HEK293T (cell line): ENCODE measurements around the gene SURF2.

ENCODE experiments used
- BHLHE40 ChIP-seq: fragments of 450-650 bp; IDR thresholded peaks from 2 replicates; pipeline ENCODE4 v1.6.1; 2016; ENCODE audit warnings: mild to moderate bottlenecking, moderate library complexity, borderline replicate concordance
- CTBP1 ChIP-seq: fragments of 450-650 bp; IDR thresholded peaks from 2 replicates; pipeline ENCODE4 v1.6.1; 2016; ENCODE audit warnings: borderline replicate concordance
- FOXA1 ChIP-seq: fragments of 450-650 bp; IDR thresholded peaks from 2 replicates; pipeline ENCODE4 v1.6.1; 2016; ENCODE audit warnings: mild to moderate bottlenecking
- FOXK2 ChIP-seq: fragments of 450-650 bp; IDR thresholded peaks from 2 replicates; pipeline ENCODE4 v1.6.1; 2016; ENCODE audit warnings: mild to moderate bottlenecking
- FOXM1 ChIP-seq: fragments of 450-650 bp; IDR thresholded peaks from 2 replicates; pipeline ENCODE4 v1.6.1; 2017; ENCODE audit warnings: mild to moderate bottlenecking, borderline replicate concordance
- HDGF ChIP-seq: fragments of 450-650 bp; IDR thresholded peaks from 2 replicates; pipeline ENCODE4 v1.6.1; 2017; ENCODE audit warnings: antibody characterized with exemption, borderline replicate concordance
- NFRKB ChIP-seq: fragments of 450-650 bp; IDR thresholded peaks from 2 replicates; pipeline ENCODE4 v1.6.1; 2016; ENCODE audit warnings: mild to moderate bottlenecking, moderate library complexity
- PKNOX1 ChIP-seq: fragments of 450-650 bp; IDR thresholded peaks from 2 replicates; pipeline ENCODE4 v1.6.1; 2016
- SUZ12 ChIP-seq: fragments of 450-650 bp; IDR thresholded peaks from 2 replicates; pipeline ENCODE4 v1.6.1; 2016; ENCODE audit warnings: mild to moderate bottlenecking
- TARDBP ChIP-seq: fragments of 450-650 bp; IDR thresholded peaks from 2 replicates; pipeline ENCODE4 v1.6.1; 2016

GRCh38 chr9:133375116-133375723 lies 18.9 kb downstream of the SURF2 start:
- TF ChIP-seq FOXK2 (no peak), BHLHE40 (no peak), TARDBP (no peak), HDGF (no peak), SUZ12 (no peak), FOXA1 (no peak), PKNOX1 (no peak), FOXM1 (no peak), CTBP1 (no peak), NFRKB (no peak)
